Endothelial cell of umbilical vein (primary cell): Measurements from ENCODE around the gene CCDC136. TPM values are rescaled to one million over a fixed set of nuclear protein-coding genes. Genes with fewer than 3 reads are reported as not detected.

Experiments used
- BruUV-seq: library from RNA; stranded (reverse); fragments of 400-500 nt; replicated peaks from 2 replicates; lab custom pipeline; 2021; lab: Mats Ljungman, UMichigan
- CTCF ChIA-PET: fragments of 300-600, 350-600 bp; sonication (Branson Sonifier 250); formaldehyde crosslinking; loops from one replicate; lab custom pipeline; 2021; ENCODE audit warnings: antibody characterized with exemption, inconsistent platforms; lab: Charles Lee
- POLR2A ChIA-PET: fragments of 300-600, 350-600 bp; sonication (Branson Sonifier 250); formaldehyde crosslinking; loops from one replicate; lab custom pipeline; 2021; ENCODE audit warnings: antibody characterized with exemption, inconsistent platforms; lab: Charles Lee
- DNase-seq: peaks from one replicate; pipeline ENCODE4 v3.0.0-alpha.2; 2011; ENCODE audit warnings: low read depth, low spot score
- FAIRE-seq: peaks from 2 replicates; lab custom pipeline; 2011; peaks lifted over from hg19 to GRCh38; lab: Jason Lieb, UNC
- H2AFZ ChIP-seq: 2 replicates; pipeline ENCODE4 v1.6.0; 2012; ENCODE audit warnings: low read depth, low read length, control low read depth, inconsistent platforms
- H3K27ac ChIP-seq: 2 replicates; pipeline ENCODE4 v1.5.1; 2011; ENCODE audit warnings: low read depth, mild to moderate bottlenecking, control low read depth, low read length, moderate library complexity; ENCODE audit not compliant: insufficient read depth
- H3K27me3 ChIP-seq, 2 experiments: 2 replicates each; pipeline versions ENCODE4 v1.6.0 to v1.6.1; 2011; ENCODE audit warnings: low read length in 2 of 2, mixed read lengths in 1 of 2; ENCODE audit not compliant: control insufficient read depth in 2 of 2, insufficient read depth in 2 of 2
- H3K36me3 ChIP-seq, 2 experiments: 2 replicates in 1 of 2; 3 replicates in 1 of 2; pipeline ENCODE4 v1.5.1; 2011; ENCODE audit warnings: low read length in 2 of 2, mild to moderate bottlenecking in 1 of 2, moderate library complexity in 1 of 2; ENCODE audit not compliant: control insufficient read depth in 2 of 2, insufficient read depth in 2 of 2; ENCODE audit errors: extremely low read depth in 1 of 2
- H3K4me1 ChIP-seq: 3 replicates; pipeline ENCODE4 v1.5.1; 2011; ENCODE audit warnings: mild to moderate bottlenecking, low read length; ENCODE audit not compliant: control insufficient read depth, insufficient read depth; ENCODE audit errors: extremely low read depth
- H3K4me2 ChIP-seq: 2 replicates; pipeline ENCODE4 v1.6.1; 2011; ENCODE audit warnings: low read length, control low read depth, mixed read lengths; ENCODE audit not compliant: insufficient read depth
- H3K4me3 ChIP-seq, 3 experiments: fragments of 200-600 bp in 1 of 3; sonication (generic), shearing (Covaris generic) in 1 of 3; replicated peaks in 1 of 3; 2 replicates each; pipeline ENCODE4 v1.5.1; 2011 to 2016; ENCODE audit warnings: control low read depth in 3 of 3, low read length in 3 of 3, mild to moderate bottlenecking in 2 of 3, inconsistent platforms in 1 of 3, low read depth in 1 of 3, moderate library complexity in 1 of 3; ENCODE audit not compliant: insufficient read depth in 1 of 3
- H3K79me2 ChIP-seq: 2 replicates; pipeline ENCODE4 v1.6.0; 2012; ENCODE audit warnings: low read length, inconsistent platforms; ENCODE audit not compliant: control insufficient read depth, insufficient read depth
- H3K9ac ChIP-seq: replicated peaks from 2 replicates; pipeline ENCODE3; 2011; ENCODE audit warnings: low read length, control low read depth; ENCODE audit not compliant: insufficient read depth; ENCODE audit errors: extremely low read depth
- H3K9me1 ChIP-seq: replicated peaks from 3 replicates; pipeline ENCODE4 v1.6.0; 2011; ENCODE audit warnings: mild to moderate bottlenecking, low read length; ENCODE audit not compliant: control insufficient read depth, insufficient read depth; ENCODE audit errors: extremely low read depth
- H3K9me3 ChIP-seq: replicated peaks from 2 replicates; pipeline ENCODE4 v1.5.1; 2012; ENCODE audit warnings: low read length, inconsistent platforms; ENCODE audit not compliant: control insufficient read depth, insufficient read depth
- H4K20me1 ChIP-seq: replicated peaks from 2 replicates; pipeline ENCODE3; 2011; ENCODE audit warnings: mild to moderate bottlenecking, low read length; ENCODE audit not compliant: control insufficient read depth, insufficient read depth; ENCODE audit errors: extremely low read depth
- CTCF ChIP-seq, 2 donors: IDR thresholded peaks; 1 replicate in 1 of 2; 2 replicates in 1 of 2; pipeline ENCODE4 v1.5.1; 2011; ENCODE audit warnings: low read length in 2 of 2, mild to moderate bottlenecking in 2 of 2, moderate library complexity in 2 of 2, control low read depth in 1 of 2, inconsistent platforms in 1 of 2, low read depth in 1 of 2; ENCODE audit not compliant: insufficient read depth in 1 of 2; ENCODE audit errors: extremely low read depth in 1 of 2
- EZH2 ChIP-seq: IDR thresholded peaks from 2 replicates; pipeline ENCODE4 v1.6.1; 2012; ENCODE audit warnings: borderline replicate concordance, low read depth, mild to moderate bottlenecking, moderate library complexity, low read length, inconsistent platforms; ENCODE audit not compliant: severe bottlenecking
- FOS ChIP-seq: IDR thresholded peaks from 2 replicates; pipeline ENCODE4 v1.6.1; 2011; ENCODE audit warnings: mild to moderate bottlenecking, low read length, moderate library complexity, borderline replicate concordance; ENCODE audit not compliant: insufficient read depth
- GATA2 ChIP-seq: IDR thresholded peaks from 2 replicates; pipeline ENCODE4 v1.7.0; 2011; ENCODE audit warnings: low read depth, mild to moderate bottlenecking, moderate library complexity, mixed read lengths, low read length; ENCODE audit not compliant: insufficient read length, insufficient read depth
- JUN ChIP-seq: IDR thresholded peaks from 2 replicates; pipeline ENCODE4 v1.6.1; 2011; ENCODE audit warnings: borderline replicate concordance, low read depth; ENCODE audit not compliant: insufficient read length, insufficient read depth
- MAX ChIP-seq: IDR thresholded peaks from 2 replicates; pipeline ENCODE4 v1.6.1; 2011; ENCODE audit not compliant: insufficient read depth, insufficient read length
- MYC ChIP-seq: IDR thresholded peaks from one replicate; pipeline ENCODE4 v1.6.1; 2011; ENCODE audit warnings: mild to moderate bottlenecking, low read depth, low read length
- POLR2A ChIP-seq: IDR thresholded peaks from 2 replicates; pipeline ENCODE4 v1.6.1; 2012; ENCODE audit warnings: low read depth, mild to moderate bottlenecking, control low read depth, low read length
- POLR2AphosphoS5 ChIP-seq: IDR thresholded peaks from 2 replicates; pipeline ENCODE4 v1.6.1; 2012; ENCODE audit warnings: low read depth, mild to moderate bottlenecking, control low read depth, low read length, moderate library complexity; ENCODE audit not compliant: insufficient read depth
- dilution Hi-C: fragments of 300-500 bp; cut with MboI; formaldehyde crosslinking; loops from one replicate; pipeline ENCODE4 v1.15.0; 2019; ENCODE audit warnings: low sequenced_read_pairs; ENCODE audit not compliant: extremely low pct_ligation_motif_present
- intact Hi-C: fragments of 100-400 bp; cut with micrococcal nuclease; formaldehyde crosslinking; loops from one replicate; pipeline ENCODE4 v1.10.0; 2022
- polyA plus RNA-seq, 4 experiments: library from polyadenylated mRNA; depleted of rRNA in 3 of 4; stranded (reverse) in 3 of 4; unstranded in 1 of 4; fragments of >200 nt; gene quantifications; 2 replicates each; pipeline versions ENCODE4 v1.2.1 to v1.2.3, GENCODE V29; 2011 to 2012; ENCODE audit warnings: missing spikeins in 1 of 4
- total RNA-seq: library from RNA; stranded (reverse); gene quantifications from 2 replicates; pipeline ENCODE4 v1.2.3, GENCODE V29; 2021

CCDC136 gene
- total and polyA plus RNA-seq, 2 donors (not counting 3 experiments of a cell fraction or from before 2014, with no cell fraction given): 1.8 to 3.3 TPM

DNA sequence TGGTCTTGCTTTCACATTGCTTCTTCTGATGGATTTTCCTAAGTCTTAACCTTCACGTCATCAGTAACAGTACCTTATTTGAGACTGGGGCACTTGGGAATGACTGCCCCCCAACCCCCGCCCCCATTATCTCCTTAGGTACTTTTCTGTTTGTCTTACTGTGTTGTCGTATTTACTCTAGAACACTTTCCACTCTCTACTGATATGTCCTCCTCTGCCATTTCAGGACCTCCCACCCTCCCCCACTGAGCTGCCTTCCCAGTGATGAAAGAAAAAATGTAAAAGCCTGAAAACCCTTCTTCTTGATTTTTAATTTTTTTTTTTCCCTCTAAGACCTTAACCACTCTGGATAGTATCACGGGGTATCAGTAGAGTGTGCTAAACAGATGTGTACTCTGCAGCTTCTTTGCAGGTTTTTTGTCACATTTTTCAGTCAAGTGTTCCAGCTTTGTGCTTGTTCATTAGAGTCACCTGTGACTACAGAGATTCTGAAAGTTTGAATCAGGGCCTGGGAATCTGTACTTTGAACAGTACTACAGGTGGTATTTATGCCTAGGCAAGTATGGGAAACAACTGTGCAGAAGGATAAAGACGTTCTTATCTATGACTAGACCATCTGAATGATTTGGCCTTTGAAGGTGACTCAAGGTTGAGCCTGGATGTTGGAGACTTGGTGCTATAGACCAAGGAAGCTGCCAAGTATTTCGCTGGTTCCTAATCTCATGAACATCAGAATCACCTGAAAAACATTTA lies 44.3 kb upstream of the CCDC136 start:
- no peaks in the 10 kb centered on the region for H3K4me1 ChIP-seq
- CTCF ChIA-PET: interaction anchor here (1.2 kb wide), 1 partner anchor 9 kb away, joined by 3 read pairs; no protein-coding TSS in a partner anchor
- H3K4me2 ChIP-seq: no peak overlapping the region
- no peaks in the 10 kb centered on the region for H3K27me3 ChIP-seq
- no peak for DNase-seq
- H3K9ac ChIP-seq: no peak overlapping the region
- H3K79me2 ChIP-seq: peaks cover 88% of the 10 kb centered on the region
- H4K20me1 ChIP-seq: peaks cover 16% of the 10 kb centered on the region
- no peaks in the 10 kb centered on the region for H3K9me3 ChIP-seq
- FAIRE-seq: no peak
- intact Hi-C loops: no loop called here
- no peak for TF ChIP-seq JUN
- no peak for TF ChIP-seq EZH2
- TF ChIP-seq FOS: no peak
- TF ChIP-seq GATA2: no peak
- TF ChIP-seq POLR2A: no peak
- no peak for TF ChIP-seq MAX
- TF ChIP-seq CTCF (IDR thresholded peaks at IDR 0.05; ENCODE audit: extremely low read depth in 1 of 2, insufficient read depth in 1 of 2, low read depth in 1 of 2, low read length in 2 of 2): no peak
- no peak for TF ChIP-seq POLR2AphosphoS5
- TF ChIP-seq MYC: no peak
- dilution Hi-C loops: no loop called here
- POLR2A ChIA-PET: no interaction called here
- H2AFZ ChIP-seq: no peak overlapping the region
- no peak overlapping the region for H3K27ac ChIP-seq
- H3K9me1 ChIP-seq: no peaks in the 10 kb centered on the region
- H3K36me3 ChIP-seq: peaks cover 9 to 18% of the 10 kb centered on the region in 2 experiments
- no peak overlapping the region for H3K4me3 ChIP-seq
- no TSS peak for BruUV-seq
